Neural cell (in vitro differentiated cells): ENCODE results near the gene LY6G6C. TPM values are rescaled to one million over a fixed set of nuclear protein-coding genes. Genes with fewer than 3 reads are reported as not detected.

Source experiments
- H2AFZ ChIP-seq: fragments of 200-600, 300-800 bp; sonication (generic), shearing (Covaris generic); 2 replicates; pipeline ENCODE4 v1.6.0; 2014; ENCODE audit warnings: low read depth, mild to moderate bottlenecking, antibody characterized with exemption, low read length, moderate library complexity
- H3F3A ChIP-seq: fragments of 200-600 bp; shearing (Covaris generic); 2 replicates; pipeline ENCODE4 v1.6.1; 2016; ENCODE audit warnings: mild to moderate bottlenecking, moderate library complexity, mixed read lengths, antibody characterized with exemption, low read length; ENCODE audit not compliant: insufficient read depth, poor library complexity, severe bottlenecking
- H3K27ac ChIP-seq: fragments of 200-600, 300-800 bp; sonication (generic), shearing (Covaris generic); 2 replicates; pipeline ENCODE4 v1.5.1; 2014; ENCODE audit warnings: mild to moderate bottlenecking, low read length, moderate library complexity
- H3K27me3 ChIP-seq: fragments of 300-800, 200-600 bp; sonication (generic), shearing (Covaris generic); 2 replicates; pipeline ENCODE4 v1.6.0; 2014; ENCODE audit warnings: mild to moderate bottlenecking, low read depth, low read length, moderate library complexity; ENCODE audit not compliant: insufficient read depth
- H3K36me3 ChIP-seq: fragments of 300-800, 200-600 bp; sonication (generic), shearing (Covaris generic); 2 replicates; pipeline ENCODE4 v1.5.1; 2014; ENCODE audit warnings: mild to moderate bottlenecking, antibody characterized with exemption, low read length, moderate library complexity; ENCODE audit not compliant: insufficient read depth
- H3K4me2 ChIP-seq: fragments of 300-800, 200-600 bp; sonication (generic), shearing (Covaris generic); 2 replicates; pipeline ENCODE4 v1.6.0; 2014; ENCODE audit warnings: mild to moderate bottlenecking, low read length
- H3K4me3 ChIP-seq: fragments of 300-800, 200-600 bp; sonication (generic), shearing (Covaris generic); 2 replicates; pipeline ENCODE4 v1.5.1; 2014; ENCODE audit warnings: mild to moderate bottlenecking, low read length, moderate library complexity
- H3K79me2 ChIP-seq: fragments of 200-600 bp; shearing (Covaris generic); replicated peaks from 2 replicates; pipeline ENCODE4 v1.6.0; 2014; ENCODE audit warnings: mild to moderate bottlenecking, low read length, moderate library complexity; ENCODE audit not compliant: insufficient read depth
- H3K9ac ChIP-seq: fragments of 300-800, 200-600 bp; sonication (generic), shearing (Covaris generic); 2 replicates; pipeline ENCODE4 v1.6.1; 2016; ENCODE audit warnings: mild to moderate bottlenecking, low read length, mixed read lengths
- H3K9me2 ChIP-seq: fragments of 200-600 bp; shearing (Covaris generic); 2 replicates; pipeline ENCODE4 v1.6.1; 2016; ENCODE audit warnings: mild to moderate bottlenecking, low read length, mixed read lengths; ENCODE audit not compliant: insufficient read depth
- H3K9me3 ChIP-seq: fragments of 200-600, 300-800 bp; sonication (generic), shearing (Covaris generic); 2 replicates; pipeline ENCODE4 v1.6.1; 2016; ENCODE audit warnings: mild to moderate bottlenecking, mixed run types, low read length, moderate library complexity, mixed read lengths
- H4K20me1 ChIP-seq: fragments of 200-600 bp; shearing (Covaris generic); 2 replicates; pipeline ENCODE4 v1.6.1; 2016; ENCODE audit warnings: mild to moderate bottlenecking, mixed run types; ENCODE audit not compliant: insufficient read depth
- CTCF ChIP-seq: fragments of 450-650 bp; IDR thresholded peaks from 2 replicates; pipeline ENCODE4 v1.5.1; 2014; ENCODE audit warnings: antibody characterized with exemption, mild to moderate bottlenecking, moderate library complexity; ENCODE audit not compliant: poor library complexity, severe bottlenecking
- EP300 ChIP-seq: fragments of 450-650 bp; conservative IDR thresholded peaks from 2 replicates; pipeline ENCODE4 v1.6.1; 2014; ENCODE audit warnings: antibody characterized with exemption, mild to moderate bottlenecking, moderate library complexity; ENCODE audit not compliant: poor library complexity, severe bottlenecking
- EZH2 ChIP-seq: fragments of 200-600, 300-800 bp; shearing (Covaris generic), sonication (generic); IDR thresholded peaks from 2 replicates; pipeline ENCODE4 v1.6.1; 2014; ENCODE audit warnings: antibody characterized with exemption, low read length, borderline replicate concordance, mild to moderate bottlenecking; ENCODE audit not compliant: insufficient read depth, poor library complexity, severe bottlenecking
- MXI1 ChIP-seq: fragments of 450-650 bp; conservative IDR thresholded peaks from 2 replicates; pipeline ENCODE4 v1.6.1; 2014; ENCODE audit warnings: antibody characterized with exemption, mild to moderate bottlenecking; ENCODE audit not compliant: poor library complexity, severe bottlenecking
- POLR2AphosphoS5 ChIP-seq: IDR thresholded peaks from 2 replicates; pipeline ENCODE4 v1.6.1; 2012
- RAD21 ChIP-seq: fragments of 450-650 bp; conservative IDR thresholded peaks from 2 replicates; pipeline ENCODE4 v1.6.1; 2014; ENCODE audit warnings: antibody characterized with exemption, mild to moderate bottlenecking, moderate library complexity
- REST ChIP-seq: IDR thresholded peaks from 2 replicates; pipeline ENCODE4 v1.6.1; 2012; ENCODE audit warnings: borderline replicate concordance
- SMC3 ChIP-seq: fragments of 450-650 bp; conservative IDR thresholded peaks from 2 replicates; pipeline ENCODE4 v1.6.1; 2014; ENCODE audit warnings: antibody characterized with exemption, mild to moderate bottlenecking, moderate library complexity; ENCODE audit not compliant: poor library complexity
- TAF1 ChIP-seq: IDR thresholded peaks from 2 replicates; pipeline ENCODE4 v1.6.1; 2012; ENCODE audit warnings: low read depth
- polyA plus RNA-seq: library from polyadenylated mRNA; depleted of rRNA; stranded (reverse); fragments of >200 nt; gene quantifications from 2 replicates; pipeline ENCODE4 v1.2.3, GENCODE V29; 2014

LY6G6C gene
- polyA plus RNA-seq, 1 donor from 2014 or later = 0.88 TPM

GRCh38 chr6:31765559-31765909 is 44.0 kb upstream of the LY6G6C start:
- Histone ChIP-seq H3K4me3 (no peak overlapping the region), H3K9me3 (no peaks in the 10 kb centered on the region), H3K27ac (no peak overlapping the region), H3K4me2 (no peak overlapping the region), H3K36me3 (no peaks in the 10 kb centered on the region), H3K9ac (no peak overlapping the region), H3K27me3 (no peaks in the 10 kb centered on the region), H3F3A (no peaks in the 10 kb centered on the region), H4K20me1 (no peaks in the 10 kb centered on the region), H3K9me2 (no peaks in the 10 kb centered on the region), H2AFZ (no peak overlapping the region), H3K79me2 (no peaks in the 10 kb centered on the region)
- TF ChIP-seq POLR2AphosphoS5 = no peak
- TF ChIP-seq TAF1 = no peak
- TF ChIP-seq RAD21 = no peak
- TF ChIP-seq MXI1 = no peak
- TF ChIP-seq SMC3 = no peak
- TF ChIP-seq EZH2 = no peak
- no peak for TF ChIP-seq REST
- no peak for TF ChIP-seq CTCF
- no peak for TF ChIP-seq EP300

GRCh38 chr6:31764198-31764597 is 42.7 kb upstream of the LY6G6C start:
- Histone ChIP-seq H3K27ac (no peak overlapping the region), H4K20me1 (no peaks in the 10 kb centered on the region), H3K9me2 (no peaks in the 10 kb centered on the region), H3K4me3 (no peak overlapping the region), H3K79me2 (no peaks in the 10 kb centered on the region), H3K36me3 (no peaks in the 10 kb centered on the region), H2AFZ (no peak overlapping the region), H3F3A (no peaks in the 10 kb centered on the region), H3K9me3 (no peaks in the 10 kb centered on the region), H3K9ac (no peak overlapping the region), H3K4me2 (no peak overlapping the region), H3K27me3 (no peaks in the 10 kb centered on the region)
- TF ChIP-seq TAF1 (no peak), EZH2 (no peak), EP300 (no peak), CTCF (no peak), REST (no peak), MXI1 (no peak), RAD21 (no peak), POLR2AphosphoS5 (no peak), SMC3 (no peak)
